GM23248 (cell line): ENCODE data around the gene TEX19. TPM values are rescaled to one million over a fixed set of nuclear protein-coding genes. Genes with fewer than 3 reads are reported as not detected.
"Not testable (repeated sequence)": the region's sequence is repeated elsewhere in the genome, so short reads cannot be mapped to it uniquely, and the experiment has no call there.

Source experiments
- DNase-seq: peaks from one replicate; pipeline ENCODE4 v3.0.0-alpha.2; 2015
- H2AFZ ChIP-seq: fragments of 200-600 bp; sonication (generic); 2 replicates; pipeline ENCODE4 v1.6.1; 2016; ENCODE audit warnings: antibody characterized with exemption
- H3F3A ChIP-seq: fragments of 200-600 bp; sonication (generic); 2 replicates; pipeline ENCODE4 v1.6.1; 2016; ENCODE audit warnings: mild to moderate bottlenecking, antibody characterized with exemption, mixed run types; ENCODE audit not compliant: insufficient read depth
- H3K27ac ChIP-seq: fragments of 200-600 bp; sonication (generic); 2 replicates; pipeline ENCODE4 v1.5.1; 2016; ENCODE audit warnings: mild to moderate bottlenecking
- H3K27me3 ChIP-seq: fragments of 200-600 bp; sonication (generic); replicated peaks from 2 replicates; pipeline ENCODE4 v1.6.1; 2016; ENCODE audit warnings: mild to moderate bottlenecking; ENCODE audit not compliant: insufficient read depth
- H3K36me3 ChIP-seq: fragments of 200-600 bp; sonication (generic); 2 replicates; pipeline ENCODE4 v1.6.1; 2016; ENCODE audit warnings: low read depth, mild to moderate bottlenecking
- H3K4me1 ChIP-seq: fragments of 200-600 bp; sonication (generic); 2 replicates; pipeline ENCODE4 v1.6.1; 2016; ENCODE audit warnings: mild to moderate bottlenecking; ENCODE audit not compliant: insufficient read depth
- H3K4me2 ChIP-seq: fragments of 200-600 bp; sonication (generic); one replicate; pipeline ENCODE4 v1.6.1; 2016; ENCODE audit warnings: mild to moderate bottlenecking; ENCODE audit not compliant: unreplicated experiment
- H3K4me3 ChIP-seq: fragments of 200-600 bp; sonication (generic); 2 replicates; pipeline ENCODE4 v1.5.1; 2016; ENCODE audit warnings: mild to moderate bottlenecking
- H3K79me2 ChIP-seq: fragments of 200-600 bp; sonication (generic); 2 replicates; pipeline ENCODE4 v1.6.1; 2016; ENCODE audit warnings: mild to moderate bottlenecking; ENCODE audit not compliant: insufficient read depth
- H3K9ac ChIP-seq: fragments of 200-600 bp; sonication (generic); 2 replicates; pipeline ENCODE4 v1.6.1; 2016; ENCODE audit warnings: mild to moderate bottlenecking
- H3K9me2 ChIP-seq: fragments of 200-600 bp; sonication (generic); 2 replicates; pipeline ENCODE4 v1.6.1; 2016; ENCODE audit warnings: mixed run types, mild to moderate bottlenecking, moderate library complexity; ENCODE audit not compliant: insufficient read depth
- H3K9me3 ChIP-seq: fragments of 200-600 bp; sonication (generic); one replicate; pipeline ENCODE4 v1.6.1; 2017; ENCODE audit warnings: low read depth
- H4K20me1 ChIP-seq: fragments of 200-600 bp; sonication (generic); 2 replicates; pipeline ENCODE4 v1.6.0; 2016; ENCODE audit not compliant: insufficient read depth
- EZH2 ChIP-seq: fragments of 200-600 bp; sonication (generic); IDR thresholded peaks from 2 replicates; pipeline ENCODE4 v1.6.1; 2018; ENCODE audit warnings: antibody characterized with exemption, mild to moderate bottlenecking; ENCODE audit not compliant: insufficient read depth, poor library complexity, severe bottlenecking
- EZH2phosphoT487 ChIP-seq: fragments of 200-600 bp; sonication (generic); IDR thresholded peaks from 2 replicates; pipeline ENCODE4 v1.6.1; 2018; ENCODE audit warnings: antibody characterized with exemption, moderate library complexity, mild to moderate bottlenecking, low read depth; ENCODE audit not compliant: insufficient read depth
- WGBS, 2 experiments: methylation state at CpG; one replicate each; pipeline ENCODE4 v1.1.6; 2015 to 2017; ENCODE audit warnings: low lambda C conversion rate in 2 of 2, low coverage in 1 of 2; ENCODE audit errors: missing lambda C conversion rate in 2 of 2; 5-methylcytosine and 5-hydroxymethylcytosine counted together
- in situ Hi-C: fragments of 300-500 bp; cut with MboI; formaldehyde crosslinking; loops from 2 replicates; pipeline ENCODE4 v1.15.0; 2020
- polyA plus RNA-seq: library from polyadenylated mRNA; unstranded; fragments of >200 nt; fragmentation: Nextera tagmentation; extraction: Ambion mirVana; gene quantifications from 2 replicates; pipeline ENCODE4 v1.2.1, GENCODE V29; 2016
- total RNA-seq: library from RNA; depleted of rRNA; stranded (reverse); fragments of >200 nt; shearing (Covaris generic); gene quantifications from 2 replicates; pipeline ENCODE4 v1.2.3, GENCODE V29; 2014

Gene TEX19
- total and polyA plus RNA-seq, 2 experiments from 2014 or later = not detected

DNA sequence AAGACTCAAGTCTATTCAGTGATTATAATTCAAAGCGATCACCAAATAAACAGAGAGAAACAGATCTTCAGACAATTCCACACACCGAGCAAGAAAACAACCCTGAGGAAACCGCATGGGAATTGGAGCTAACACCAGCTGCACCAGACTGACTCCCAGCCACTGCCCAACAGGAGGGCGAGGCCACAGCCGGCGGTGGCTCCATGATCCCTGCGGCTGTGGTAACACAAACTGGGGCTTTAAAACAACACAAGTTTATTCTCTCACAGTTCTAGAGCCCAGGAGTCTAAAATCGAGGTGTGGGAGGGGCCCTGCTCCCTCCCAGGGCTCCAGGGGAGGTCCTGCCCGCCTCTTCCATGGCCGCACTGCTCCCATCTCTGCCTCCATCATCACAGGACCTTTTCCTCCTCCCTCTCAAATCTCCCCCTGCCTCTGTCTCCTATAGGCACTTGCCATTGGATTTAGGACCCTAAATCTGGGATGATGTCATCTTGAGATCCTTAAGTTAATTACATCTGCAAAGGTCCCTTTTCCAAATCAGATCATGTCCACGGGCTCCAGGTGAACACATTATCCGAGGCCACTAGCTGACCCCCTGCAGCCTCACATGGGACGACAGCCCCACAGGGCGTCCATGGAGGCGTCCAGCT lies 49.4 kb downstream of the TEX19 start:
- WGBS, 2 experiments = 90 to 92% methylated on average over 15 of the region's 15 CpGs
- Histone ChIP-seq H3K79me2 (no peaks in the 10 kb centered on the region), H3K4me3 (no peak overlapping the region), H3K27ac (no peak overlapping the region), H3K36me3 (no peaks in the 10 kb centered on the region), H3K4me1 (no peaks in the 10 kb centered on the region), H3K9me2 (no peaks in the 10 kb centered on the region), H3K9me3 (no peaks in the 10 kb centered on the region), H3K27me3 (no peaks in the 10 kb centered on the region), H4K20me1 (no peaks in the 10 kb centered on the region), H3K9ac (no peak overlapping the region), H3K4me2 (no peak overlapping the region), H2AFZ (no peak overlapping the region), H3F3A (no peaks in the 10 kb centered on the region)
- no peak for DNase-seq
- in situ Hi-C loops = no loop called here
- no peak for TF ChIP-seq EZH2
- no peak for TF ChIP-seq EZH2phosphoT487

DNA sequence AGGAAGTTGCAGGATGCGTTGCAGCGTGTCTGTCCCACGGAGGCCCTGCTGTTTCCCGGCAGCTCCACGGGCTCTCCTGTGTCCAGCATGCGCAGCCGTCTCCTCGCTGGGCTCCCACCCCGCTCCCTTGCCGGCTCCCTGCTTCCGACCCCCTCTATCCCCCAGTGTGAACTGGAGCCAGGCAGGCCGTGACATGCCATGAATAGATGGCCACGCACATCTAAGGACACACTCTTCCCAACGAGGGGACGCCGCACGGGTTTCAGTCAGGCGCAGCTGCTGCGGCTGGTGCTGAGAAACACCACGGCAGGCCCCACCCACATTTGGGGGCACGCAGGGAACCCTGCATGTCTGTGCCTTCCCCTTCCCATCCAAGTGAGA lies 49.9 kb downstream of the TEX19 start:
- Histone ChIP-seq H3K4me2 (no peak overlapping the region), H3F3A (no peaks in the 10 kb centered on the region), H3K36me3 (no peaks in the 10 kb centered on the region), H3K79me2 (no peaks in the 10 kb centered on the region), H2AFZ (no peak overlapping the region), H3K27me3 (no peaks in the 10 kb centered on the region), H3K9ac (no peak overlapping the region), H3K9me3 (no peaks in the 10 kb centered on the region), H4K20me1 (no peaks in the 10 kb centered on the region), H3K9me2 (no peaks in the 10 kb centered on the region), H3K27ac (no peak overlapping the region), H3K4me1 (no peaks in the 10 kb centered on the region), H3K4me3 (no peak overlapping the region)
- in situ Hi-C loops = no loop called here
- TF ChIP-seq EZH2 (no peak), EZH2phosphoT487 (no peak)
- WGBS, 2 experiments = 94 to 96% methylated on average over 18 to 21 of the region's 21 CpGs
- no peak for DNase-seq

DNA sequence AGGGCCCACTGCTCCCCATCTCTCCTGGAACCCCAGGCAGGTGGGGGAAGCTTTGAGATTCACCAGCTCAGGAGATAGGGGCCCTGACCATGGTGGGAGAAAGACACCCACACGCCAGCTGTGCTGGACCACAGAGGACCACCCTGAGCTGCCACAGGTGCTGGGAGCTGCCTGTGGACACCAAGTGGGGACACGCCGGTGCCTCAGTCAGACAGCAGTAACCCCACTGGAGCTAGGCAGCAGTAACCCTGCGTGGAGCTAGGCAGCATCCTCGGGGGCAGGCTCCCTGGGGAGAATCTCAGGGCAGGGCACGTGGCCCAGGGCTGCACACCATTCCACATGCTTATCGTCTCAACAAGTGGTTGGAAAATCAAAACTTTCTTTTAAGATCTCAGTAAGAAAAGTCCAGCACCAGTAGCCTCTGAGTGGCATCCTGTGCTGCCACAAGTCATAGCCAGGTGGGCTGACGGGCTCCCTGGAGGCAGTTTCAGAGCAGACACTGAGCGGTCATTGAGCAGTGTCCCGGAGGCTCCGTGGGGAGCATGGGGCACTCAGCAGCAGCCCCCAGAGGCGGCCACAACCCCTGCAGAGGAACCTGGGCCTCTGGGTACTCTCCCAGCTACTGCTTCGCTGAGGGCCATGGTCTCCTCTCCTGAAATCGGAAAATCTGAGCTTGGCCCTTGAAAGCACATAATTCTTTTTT lies 51.1 kb downstream of the TEX19 start:
- Histone ChIP-seq H3K79me2 (no peaks in the 10 kb centered on the region), H3K4me1 (no peaks in the 10 kb centered on the region), H3K4me2 (no peak overlapping the region), H3K36me3 (no peaks in the 10 kb centered on the region), H3K4me3 (no peak overlapping the region), H4K20me1 (no peaks in the 10 kb centered on the region), H3K27ac (no peak overlapping the region), H3K9me3 (no peaks in the 10 kb centered on the region), H2AFZ (no peak overlapping the region), H3K9ac (no peak overlapping the region), H3K27me3 (no peaks in the 10 kb centered on the region), H3F3A (no peaks in the 10 kb centered on the region), H3K9me2 (no peaks in the 10 kb centered on the region)
- TF ChIP-seq EZH2phosphoT487 (no peak), EZH2 (no peak)
- in situ Hi-C loops = loop anchor here (10.0 kb wide), 1 partner anchor 55 kb away; the partner anchor contains the start of gene TEX19
- 86 to 87% methylated on average over 14 of the region's 14 CpGs for WGBS, 2 experiments
- DNase-seq = no peak

DNA sequence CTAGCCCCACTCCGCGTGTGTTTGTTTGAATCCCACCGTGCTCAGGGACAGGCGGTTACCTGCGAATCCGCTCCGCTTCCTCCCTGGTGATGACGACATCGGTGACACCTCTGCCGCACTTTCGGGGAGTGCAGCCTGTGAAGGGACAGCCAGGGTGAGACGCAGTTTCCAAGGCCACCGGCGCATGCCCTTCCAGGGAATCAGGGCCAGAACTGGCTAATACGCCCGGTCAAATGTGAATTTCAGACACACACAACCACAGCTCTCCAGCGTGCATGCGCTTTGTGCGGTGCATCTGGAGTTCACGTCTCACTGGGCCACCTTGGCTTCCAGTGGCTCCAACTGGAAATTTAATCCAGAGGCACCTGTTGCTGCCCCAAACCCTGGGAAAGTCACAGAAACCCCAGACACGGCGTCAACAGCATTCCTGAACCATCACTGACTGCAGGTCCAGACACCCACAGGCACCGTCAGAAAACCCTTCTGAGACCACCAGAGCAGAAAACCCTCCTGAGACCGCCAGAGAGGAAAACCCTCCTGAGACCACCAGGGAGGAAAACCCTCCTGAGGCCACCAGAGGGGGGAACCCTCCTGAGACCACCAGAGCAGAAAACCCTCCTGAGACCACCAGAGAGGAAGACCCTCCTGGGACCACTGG lies 52.5 kb downstream of the TEX19 start:
- Histone ChIP-seq H3K9me2 (no peaks in the 10 kb centered on the region), H3K27me3 (no peaks in the 10 kb centered on the region), H3F3A (no peaks in the 10 kb centered on the region), H3K79me2 (no peaks in the 10 kb centered on the region), H3K9me3 (no peaks in the 10 kb centered on the region), H3K36me3 (no peaks in the 10 kb centered on the region), H3K4me1 (no peaks in the 10 kb centered on the region), H4K20me1 (no peaks in the 10 kb centered on the region), H3K27ac (no peak overlapping the region), H3K4me3 (no peak overlapping the region), H3K4me2 (no peak overlapping the region), H3K9ac (no peak overlapping the region), H2AFZ (no peak overlapping the region)
- WGBS, 2 experiments = 92% methylated on average over 21 to 24 of the region's 24 CpGs
- in situ Hi-C loops = loop anchor here (10.0 kb wide), 1 partner anchor 57 kb away; the partner anchor contains the start of gene TEX19
- TF ChIP-seq EZH2 (no peak), EZH2phosphoT487 (no peak)
- DNase-seq = no peak

DNA sequence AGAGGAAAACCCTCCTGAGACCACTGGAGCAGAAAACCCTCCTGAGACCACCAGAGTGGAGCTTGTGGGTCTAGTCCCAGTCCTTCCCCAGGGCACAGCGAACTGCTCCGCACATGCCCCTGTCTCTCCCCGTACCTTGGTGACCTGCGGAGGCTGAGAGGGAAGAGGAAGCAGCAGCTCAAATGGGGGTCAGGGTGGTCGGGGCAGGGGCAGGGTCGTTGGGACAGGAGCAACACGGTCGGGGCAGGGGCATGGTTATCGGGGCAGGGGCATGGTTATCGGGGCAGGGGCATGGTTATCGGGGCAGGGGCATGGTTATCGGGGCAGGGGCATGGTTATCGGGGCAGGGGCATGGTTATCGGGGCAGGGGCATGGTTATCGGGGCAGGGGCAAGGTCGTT lies 53.0 kb downstream of the TEX19 start:
- H3K36me3 ChIP-seq, H3K27ac ChIP-seq, H3K9me2 ChIP-seq, H4K20me1 ChIP-seq, H3K79me2 ChIP-seq, H3K4me3 ChIP-seq, H2AFZ ChIP-seq, H3K4me1 ChIP-seq, H3K4me2 ChIP-seq, H3K9me3 ChIP-seq, H3F3A ChIP-seq, H3K27me3 ChIP-seq, H3K9ac ChIP-seq, DNase-seq: not testable (repeated sequence)
- 82 to 86% methylated on average over 7 to 16 of the region's 16 CpGs for WGBS, 2 experiments
- in situ Hi-C loops = loop anchor here (10.0 kb wide), 1 partner anchor 57 kb away; the partner anchor contains the start of gene TEX19
